Breast epithelium (tissue), 4 donors: ENCODE data around the gene BCL3. TPM values are rescaled to one million over a fixed set of nuclear protein-coding genes. Genes with fewer than 3 reads are reported as not detected.

Source experiments
- DNase-seq, 2 donors: peaks; one replicate each; pipeline ENCODE4 v3.0.0-alpha.2; 2019; ENCODE audit warnings: low spot score in 2 of 2
- H3K27ac ChIP-seq, 2 donors: fragments of 200-600 bp; sonication (generic) in 1 of 2; one replicate each; pipeline ENCODE4 v1.5.1; 2016 to 2019; ENCODE audit warnings: mild to moderate bottlenecking in 1 of 2
- H3K27me3 ChIP-seq, 2 donors: fragments of 200-600 bp; sonication (generic) in 1 of 2; one replicate each; pipeline versions ENCODE4 v1.5.1 to v1.6.0; 2017 to 2019; ENCODE audit warnings: control low read depth in 1 of 2, mild to moderate bottlenecking in 1 of 2
- H3K36me3 ChIP-seq: fragments of 200-600 bp; one replicate; pipeline ENCODE4 v1.5.1; 2019
- H3K4me1 ChIP-seq, 2 donors: fragments of 200-600 bp; sonication (generic); one replicate each; pipeline ENCODE4 v1.5.1; 2016 to 2019; ENCODE audit warnings: control low read depth in 1 of 2
- H3K4me3 ChIP-seq, 3 donors: fragments of 200-600 bp; sonication (generic); 1 replicate in 2 of 3; 2 replicates in 1 of 3; pipeline ENCODE4 v1.5.1; 2016 to 2019; ENCODE audit warnings: mild to moderate bottlenecking in 3 of 3, moderate library complexity in 2 of 3
- H3K9me3 ChIP-seq, 2 donors: fragments of 200-600 bp; sonication (generic) in 1 of 2; one replicate each; pipeline ENCODE4 v1.5.1; 2016 to 2019; ENCODE audit warnings: control low read depth in 1 of 2
- CTCF ChIP-seq, 3 donors: fragments of 450-650 bp; IDR thresholded peaks; one replicate each; pipeline ENCODE4 v1.5.1; 2016 to 2017; ENCODE audit warnings: antibody characterized with exemption in 3 of 3, mild to moderate bottlenecking in 3 of 3, moderate library complexity in 3 of 3
- POLR2A ChIP-seq: fragments of 450-650 bp; IDR thresholded peaks from one replicate; pipeline ENCODE4 v1.6.1; 2016; ENCODE audit warnings: antibody characterized with exemption, mild to moderate bottlenecking, moderate library complexity
- POLR2AphosphoS5 ChIP-seq, 3 donors: sonication (generic); formaldehyde crosslinking; IDR thresholded peaks; one replicate each; pipeline ENCODE4 v1.6.1; 2017; ENCODE audit warnings: antibody characterized with exemption in 3 of 3
- intact Hi-C: fragments of 100-400 bp; cut with DNase I; formaldehyde crosslinking; loops from one replicate; pipeline ENCODE4 v1.15.1; 2023; ENCODE audit warnings: low total_unique reads
- total RNA-seq, 3 donors: library from RNA; depleted of rRNA; stranded (reverse); fragments of >200 nt; gene quantifications; one replicate each; pipeline ENCODE4 v1.1.0, GENCODE V29; 2016

The BCL3 gene
- total RNA-seq, 3 donors from 2014 or later, result 4.3 to 37.6 (median 34.4) TPM

GRCh38 chr19:44747739-44748425 is 626 bp upstream of the BCL3 start:
- TF ChIP-seq POLR2AphosphoS5 (IDR thresholded peaks at IDR 0.05) (peak in 2 of 3 donors; percentile 9 to 10), POLR2A (no peak)
- Histone ChIP-seq H3K27ac (peak overlapping the region; percentile 91 to 96), H3K4me3 (peak overlapping the region; percentile 76 to 95 (median 76)), H3K27me3 (no peaks in the 10 kb centered on the region), H3K4me1 (peaks cover 13 to 19% of the 10 kb centered on the region in 2 donors), H3K9me3 (no peaks in the 10 kb centered on the region), H3K36me3 (no peaks in the 10 kb centered on the region)
- intact Hi-C loops, result no loop called here
- peak in 1 of 2 donors; percentile 58 for DNase-seq

- Histone ChIP-seq H3K36me3 (no peaks in the 10 kb centered on the region), H3K27ac (peak overlapping the region; percentile 91 to 96), H3K27me3 (no peaks in the 10 kb centered on the region), H3K4me1 (peaks cover 11 to 18% of the 10 kb centered on the region in 2 donors), H3K9me3 (no peaks in the 10 kb centered on the region), H3K4me3 (peak overlapping the region; percentile 76 to 95 (median 76))
- no peak for DNase-seq
- no peak for TF ChIP-seq POLR2A
- intact Hi-C loops, result no loop called here
Observed at GRCh38 chr19:44749292-44749691, 784 bp downstream of the BCL3 start.

- TF ChIP-seq CTCF (IDR thresholded peaks at IDR 0.05), result no peak
- TF ChIP-seq POLR2AphosphoS5 (IDR thresholded peaks at IDR 0.05), result no peak
- no peak for TF ChIP-seq POLR2A
- no peaks in the 10 kb centered on the region for H3K9me3 ChIP-seq
- H3K27ac ChIP-seq, result peak overlapping the region; percentile 91 to 96
- H3K36me3 ChIP-seq, result no peaks in the 10 kb centered on the region
- H3K27me3 ChIP-seq, result no peaks in the 10 kb centered on the region
- no peak for DNase-seq
- peaks cover 10 to 23% of the 10 kb centered on the region in 2 donors for H3K4me1 ChIP-seq
- intact Hi-C loops, result no loop called here
- peak overlapping the region; percentile 76 to 95 (median 76) for H3K4me3 ChIP-seq
Observed at GRCh38 chr19:44749994-44750393, 1.5 kb downstream of the BCL3 start.

- no peaks in the 10 kb centered on the region for H3K27me3 ChIP-seq
- TF ChIP-seq POLR2AphosphoS5 (IDR thresholded peaks at IDR 0.05) (no peak), CTCF (IDR thresholded peaks at IDR 0.05) (no peak), POLR2A (no peak)
- H3K27ac ChIP-seq, result peak overlapping the region; percentile 86 to 95
- no peaks in the 10 kb centered on the region for H3K9me3 ChIP-seq
- H3K36me3 ChIP-seq, result no peaks in the 10 kb centered on the region
- peak overlapping the region in 2 of 3 donors; percentile 51 to 72 for H3K4me3 ChIP-seq
- peaks cover 23 to 37% of the 10 kb centered on the region in 2 donors for H3K4me1 ChIP-seq
- intact Hi-C loops, result no loop called here
- no peak for DNase-seq
Observed at GRCh38 chr19:44752123-44752815, 3.8 kb downstream of the BCL3 start.

GRCh38 chr19:44752816-44753625 is 4.5 kb downstream of the BCL3 start:
- TF ChIP-seq POLR2A (no peak), POLR2AphosphoS5 (IDR thresholded peaks at IDR 0.05) (peak; percentile 32 to 93 (median 35)), CTCF (IDR thresholded peaks at IDR 0.05) (no peak)
- H3K9me3 ChIP-seq, result no peaks in the 10 kb centered on the region
- DNase-seq, result peak; percentile 74 to 86
- no peaks in the 10 kb centered on the region for H3K27me3 ChIP-seq
- H3K4me3 ChIP-seq, result peak overlapping the region; percentile 40 to 72 (median 51)
- intact Hi-C loops, result no loop called here
- peak overlapping the region; percentile 86 to 95 for H3K27ac ChIP-seq
- peaks cover 23 to 37% of the 10 kb centered on the region in 2 donors for H3K4me1 ChIP-seq
- H3K36me3 ChIP-seq, result no peaks in the 10 kb centered on the region
